ENCODE results near the gene MSRB1.
"Not testable (repeated sequence)": the region's sequence is repeated elsewhere in the genome, so short reads cannot be mapped to it uniquely, and the experiment has no call there.

GRCh38 chr16:1958143-1958491 lies 15.1 kb upstream of the MSRB1 start:
- not testable (repeated sequence) for TF ChIP-seq CTCF (IDR thresholded peaks at IDR 0.05; ENCODE audit: low read depth, low read length); EZH2phosphoT487 (IDR thresholded peaks at IDR 0.05; ENCODE audit: low read depth)
